ENCODE data around the gene ABCA5.
"Not testable (repeated sequence)": the region's sequence is repeated elsewhere in the genome, so short reads cannot be mapped to it uniquely, and the experiment has no call there.

ABCA5 gene

GRCh38 chr17:69218986-69219385 is 107.9 kb downstream of the ABCA5 start:
- H3K4me3 ChIP-seq (replicated peaks; ENCODE audit: low read depth, low read length), result no peak overlapping the region
- no peak for TF ChIP-seq CTCF (IDR thresholded peaks at IDR 0.05; ENCODE audit: low read length, missing control alignments)
- DNase-seq (ENCODE audit: low read depth), result no peak

GRCh38 chr17:69213059-69213813 is 113.7 kb downstream of the ABCA5 start:
- TF ChIP-seq CTCF (IDR thresholded peaks at IDR 0.05; ENCODE audit: low read length, missing control alignments), result no peak
- H3K4me3 ChIP-seq (replicated peaks; ENCODE audit: low read depth, low read length), result no peak overlapping the region
- no peak for DNase-seq (ENCODE audit: low read depth)

- no peak for DNase-seq (ENCODE audit: low read depth)
- no peak for TF ChIP-seq CTCF (IDR thresholded peaks at IDR 0.05; ENCODE audit: low read length, missing control alignments)
- no peak overlapping the region for H3K4me3 ChIP-seq (replicated peaks; ENCODE audit: low read depth, low read length)
These were observed 118.3 kb downstream of the ABCA5 start for GRCh38 chr17:69208640-69209039.

- no peak for TF ChIP-seq CTCF (IDR thresholded peaks at IDR 0.05; ENCODE audit: low read length, missing control alignments)
- H3K4me3 ChIP-seq (replicated peaks; ENCODE audit: low read depth, low read length), result no peak overlapping the region
- DNase-seq (ENCODE audit: low read depth), result no peak
These were observed 119.8 kb downstream of the ABCA5 start for GRCh38 chr17:69207151-69207550.

- DNase-seq (ENCODE audit: low read depth), result no peak
- no peak for TF ChIP-seq CTCF (IDR thresholded peaks at IDR 0.05; ENCODE audit: low read length, missing control alignments)
These were observed 128.7 kb downstream of the ABCA5 start for GRCh38 chr17:69198238-69198637.

GRCh38 chr17:69196105-69196653 is 130.8 kb downstream of the ABCA5 start:
- not testable (repeated sequence) for H3K4me3 ChIP-seq (replicated peaks; ENCODE audit: low read depth, low read length); DNase-seq (ENCODE audit: low read depth)

More at GRCh38 chr17:69198238-69198637, 128.7 kb downstream of the ABCA5 start:
- no peak overlapping the region for H3K4me3 ChIP-seq (replicated peaks; ENCODE audit: low read depth, low read length)

Data from fibroblast of pulmonary artery (primary cell).